ENCODE measurements around the gene UCHL5. TPM values are rescaled to one million over a fixed set of nuclear protein-coding genes. Genes with fewer than 3 reads are reported as not detected.

The UCHL5 gene
- total and polyA plus RNA-seq, 2 experiments from 2014 or later = 22.5 to 50.8 TPM

DNA sequence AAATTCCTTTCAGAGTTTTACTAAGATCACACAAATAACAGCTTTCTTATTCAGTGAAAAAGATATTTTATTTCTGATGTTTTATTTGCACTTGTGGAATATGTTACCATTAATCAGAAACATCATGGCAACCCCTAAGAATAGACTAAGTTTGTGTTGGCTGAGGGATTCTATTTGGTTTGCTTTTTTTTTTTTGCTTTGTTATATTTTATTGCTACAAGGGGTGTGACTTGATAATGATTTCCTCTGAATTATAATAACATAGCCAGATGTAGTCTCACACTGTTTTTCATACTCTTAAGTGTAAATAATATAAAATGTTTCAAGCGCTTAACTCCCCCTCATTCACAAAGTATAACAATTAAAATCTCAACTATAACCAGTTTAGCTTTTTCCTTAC, 26.1 kb upstream of the UCHL5 start:
- no peak overlapping the region for H2AFZ ChIP-seq
- in situ Hi-C loops (cut with MboI) = no loop called here
- H3K27ac ChIP-seq = no peak overlapping the region
- H3K9ac ChIP-seq = no peak overlapping the region
- H3K79me2 ChIP-seq (ENCODE audit: insufficient read depth) = peaks cover 13% of the 10 kb centered on the region
- H3K27me3 ChIP-seq (replicated peaks; ENCODE audit: insufficient read depth) = no peaks in the 10 kb centered on the region
- 98 to 100% methylated on average over 1 of the region's 1 CpG for WGBS, 2 experiments (ENCODE audit: low coverage in 1 of 2, low lambda C conversion rate in 2 of 2, missing lambda C conversion rate in 2 of 2)
- no peak overlapping the region for H3K4me3 ChIP-seq
- H3K4me2 ChIP-seq (ENCODE audit: unreplicated experiment) = no peak overlapping the region
- H3K9me2 ChIP-seq (ENCODE audit: insufficient read depth) = no peaks in the 10 kb centered on the region
- H3K4me1 ChIP-seq (ENCODE audit: insufficient read depth) = no peaks in the 10 kb centered on the region
- H4K20me1 ChIP-seq (ENCODE audit: insufficient read depth) = no peaks in the 10 kb centered on the region
- H3F3A ChIP-seq (ENCODE audit: insufficient read depth) = peaks cover 11% of the 10 kb centered on the region; the same call in 1 of the 2 replicates
- TF ChIP-seq EZH2 (IDR thresholded peaks at IDR 0.05; ENCODE audit: insufficient read depth, poor library complexity, severe bottlenecking) (no peak), EZH2phosphoT487 (IDR thresholded peaks at IDR 0.05; ENCODE audit: insufficient read depth, low read depth) (no peak)
- no peak for DNase-seq
- H3K9me3 ChIP-seq (ENCODE audit: low read depth) = no peaks in the 10 kb centered on the region
- H3K36me3 ChIP-seq (ENCODE audit: low read depth) = peaks cover 44% of the 10 kb centered on the region

DNA sequence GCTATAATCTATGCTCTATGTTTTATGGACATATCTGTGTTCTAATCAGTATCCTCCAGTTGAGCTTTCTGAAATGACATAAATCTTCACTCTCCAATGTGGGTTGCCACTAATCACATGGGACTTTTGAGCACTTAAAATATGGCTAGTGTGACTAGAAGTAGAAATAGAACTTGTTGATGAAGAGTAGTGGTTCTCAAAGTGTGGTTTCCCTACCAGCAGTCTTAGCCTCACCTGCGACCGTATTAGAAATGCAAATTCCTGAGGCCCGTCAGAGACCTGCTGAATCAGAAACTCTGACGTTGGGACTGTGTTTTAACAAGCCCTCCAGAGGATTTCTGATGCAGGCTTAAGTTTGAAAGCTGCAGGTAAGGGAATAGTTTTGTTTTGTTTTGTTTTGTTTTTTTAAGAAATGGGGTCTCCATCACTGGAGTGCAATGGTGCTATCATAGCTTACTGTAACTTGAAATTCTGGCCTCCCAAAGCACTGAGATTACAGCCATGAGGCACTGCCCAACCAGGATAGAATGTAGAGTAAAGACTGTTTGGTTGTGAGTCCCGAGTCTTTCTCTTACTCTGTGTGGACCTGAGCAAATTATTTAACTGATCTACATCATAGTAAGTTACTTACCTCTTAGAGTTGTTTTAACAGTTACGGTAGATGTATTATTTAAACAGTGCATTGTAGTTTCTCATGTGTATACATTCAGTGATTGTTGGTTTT, 24.4 kb upstream of the UCHL5 start:
- Histone ChIP-seq H3K4me3 (no peak overlapping the region), H3K4me1 (ENCODE audit: insufficient read depth) (no peaks in the 10 kb centered on the region), H3F3A (ENCODE audit: insufficient read depth) (peaks cover 5% of the 10 kb centered on the region; the same call in 1 of the 2 replicates), H3K79me2 (ENCODE audit: insufficient read depth) (peaks cover 8% of the 10 kb centered on the region), H3K4me2 (ENCODE audit: unreplicated experiment) (no peak overlapping the region), H3K9me2 (ENCODE audit: insufficient read depth) (no peaks in the 10 kb centered on the region), H3K36me3 (ENCODE audit: low read depth) (peaks cover 43% of the 10 kb centered on the region), H3K27ac (no peak overlapping the region), H3K27me3 (replicated peaks; ENCODE audit: insufficient read depth) (no peaks in the 10 kb centered on the region), H2AFZ (no peak overlapping the region), H3K9ac (no peak overlapping the region), H3K9me3 (ENCODE audit: low read depth) (no peaks in the 10 kb centered on the region), H4K20me1 (ENCODE audit: insufficient read depth) (no peaks in the 10 kb centered on the region)
- TF ChIP-seq EZH2 (IDR thresholded peaks at IDR 0.05; ENCODE audit: insufficient read depth, poor library complexity, severe bottlenecking) = no peak
- no peak for TF ChIP-seq EZH2phosphoT487 (IDR thresholded peaks at IDR 0.05; ENCODE audit: insufficient read depth, low read depth)
- in situ Hi-C loops (cut with MboI) = no loop called here
- no peak for DNase-seq
- 89 to 90% methylated on average over 6 of the region's 6 CpGs for WGBS, 2 experiments (ENCODE audit: low coverage in 1 of 2, low lambda C conversion rate in 2 of 2, missing lambda C conversion rate in 2 of 2)

DNA sequence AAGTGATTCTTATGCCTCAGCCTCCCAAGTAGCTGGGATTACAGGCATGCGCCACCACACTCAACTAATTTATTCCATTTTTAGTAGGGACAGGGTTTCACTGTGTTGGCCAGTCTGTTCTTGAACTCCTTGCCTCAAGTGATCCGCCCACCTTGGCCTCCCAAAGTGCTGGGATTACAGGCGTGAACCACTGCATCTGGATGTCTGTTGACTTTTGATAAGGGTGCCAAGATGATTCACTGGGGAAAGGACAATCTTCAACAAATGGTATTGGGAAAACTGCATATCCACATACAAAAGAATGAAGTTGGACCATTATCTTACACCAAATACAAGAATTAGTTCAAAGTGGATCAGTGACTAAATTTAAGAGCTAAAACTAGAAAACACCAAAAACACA, 20.0 kb upstream of the UCHL5 start:
- Histone ChIP-seq H3K79me2 (ENCODE audit: insufficient read depth) (peaks cover 32% of the 10 kb centered on the region), H3K27me3 (replicated peaks; ENCODE audit: insufficient read depth) (no peaks in the 10 kb centered on the region), H3K9me2 (ENCODE audit: insufficient read depth) (no peaks in the 10 kb centered on the region), H3K4me2 (ENCODE audit: unreplicated experiment) (no peak overlapping the region), H3F3A (ENCODE audit: insufficient read depth) (peaks cover 13% of the 10 kb centered on the region), H3K4me3 (no peak overlapping the region), H3K9ac (no peak overlapping the region), H2AFZ (no peak overlapping the region), H3K27ac (no peak overlapping the region), H3K36me3 (ENCODE audit: low read depth) (peaks cover 52% of the 10 kb centered on the region), H3K4me1 (ENCODE audit: insufficient read depth) (no peaks in the 10 kb centered on the region), H3K9me3 (ENCODE audit: low read depth) (no peaks in the 10 kb centered on the region), H4K20me1 (ENCODE audit: insufficient read depth) (no peaks in the 10 kb centered on the region)
- WGBS, 2 experiments (ENCODE audit: low coverage in 1 of 2, low lambda C conversion rate in 2 of 2, missing lambda C conversion rate in 2 of 2) = 73 to 74% methylated on average over 3 of the region's 3 CpGs
- TF ChIP-seq EZH2phosphoT487 (IDR thresholded peaks at IDR 0.05; ENCODE audit: insufficient read depth, low read depth) (no peak), EZH2 (IDR thresholded peaks at IDR 0.05; ENCODE audit: insufficient read depth, poor library complexity, severe bottlenecking) (no peak)
- in situ Hi-C loops (cut with MboI) = no loop called here
- no peak for DNase-seq

DNA sequence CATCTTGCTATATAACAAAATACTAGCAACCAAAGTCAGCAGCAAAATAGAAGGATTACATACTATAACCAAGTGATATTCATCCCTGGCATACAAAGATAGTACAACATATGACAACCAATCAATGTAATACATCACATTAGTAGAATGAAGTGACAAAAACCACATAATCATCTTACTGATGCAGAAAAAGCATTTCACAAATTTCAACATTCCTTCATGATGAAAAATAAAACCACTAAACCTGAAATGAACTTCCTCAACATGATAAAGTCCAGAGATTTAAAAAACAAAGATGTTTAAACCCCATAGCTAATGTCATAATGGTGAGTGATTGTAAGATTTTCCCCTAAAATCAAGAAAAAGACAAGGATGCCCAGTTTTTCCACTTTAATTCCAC, 18.8 kb upstream of the UCHL5 start:
- H3K9ac ChIP-seq = no peak overlapping the region
- H3K27me3 ChIP-seq (replicated peaks; ENCODE audit: insufficient read depth) = no peaks in the 10 kb centered on the region
- peak; percentile 24 for DNase-seq
- H3K4me1 ChIP-seq (ENCODE audit: insufficient read depth) = no peaks in the 10 kb centered on the region
- no peak for TF ChIP-seq EZH2 (IDR thresholded peaks at IDR 0.05; ENCODE audit: insufficient read depth, poor library complexity, severe bottlenecking)
- no peak for TF ChIP-seq EZH2phosphoT487 (IDR thresholded peaks at IDR 0.05; ENCODE audit: insufficient read depth, low read depth)
- H2AFZ ChIP-seq = no peak overlapping the region
- H4K20me1 ChIP-seq (ENCODE audit: insufficient read depth) = no peaks in the 10 kb centered on the region
- in situ Hi-C loops (cut with MboI) = no loop called here
- H3K4me2 ChIP-seq (ENCODE audit: unreplicated experiment) = no peak overlapping the region
- no peak overlapping the region for H3K27ac ChIP-seq
- H3F3A ChIP-seq (ENCODE audit: insufficient read depth) = peaks cover 13% of the 10 kb centered on the region
- peaks cover 37% of the 10 kb centered on the region for H3K79me2 ChIP-seq (ENCODE audit: insufficient read depth)
- H3K9me2 ChIP-seq (ENCODE audit: insufficient read depth) = no peaks in the 10 kb centered on the region
- no peaks in the 10 kb centered on the region for H3K9me3 ChIP-seq (ENCODE audit: low read depth)
- H3K4me3 ChIP-seq = no peak overlapping the region
- peaks cover 44% of the 10 kb centered on the region for H3K36me3 ChIP-seq (ENCODE audit: low read depth)

Measured in GM23248 (cell line).